Hepatocyte (in vitro differentiated cells): ENCODE results near the gene CDKL4.

Source experiments
- CTCF ChIP-seq: fragments of 200-600 bp; sonication (generic); IDR thresholded peaks from 2 replicates; pipeline ENCODE4 v1.5.1; 2016; ENCODE audit warnings: antibody characterized with exemption, mild to moderate bottlenecking; ENCODE audit not compliant: poor library complexity
- EZH2 ChIP-seq: fragments of 200-600 bp; sonication (generic); IDR thresholded peaks from 2 replicates; pipeline ENCODE4 v1.6.1; 2016; ENCODE audit warnings: antibody characterized with exemption, mild to moderate bottlenecking, borderline replicate concordance
- EZH2phosphoT487 ChIP-seq: fragments of 200-600 bp; sonication (generic); IDR thresholded peaks from one replicate; pipeline ENCODE4 v1.6.1; 2018; ENCODE audit warnings: antibody characterized with exemption, mild to moderate bottlenecking, low read depth, moderate library complexity; ENCODE audit not compliant: unreplicated experiment, severe bottlenecking

DNA sequence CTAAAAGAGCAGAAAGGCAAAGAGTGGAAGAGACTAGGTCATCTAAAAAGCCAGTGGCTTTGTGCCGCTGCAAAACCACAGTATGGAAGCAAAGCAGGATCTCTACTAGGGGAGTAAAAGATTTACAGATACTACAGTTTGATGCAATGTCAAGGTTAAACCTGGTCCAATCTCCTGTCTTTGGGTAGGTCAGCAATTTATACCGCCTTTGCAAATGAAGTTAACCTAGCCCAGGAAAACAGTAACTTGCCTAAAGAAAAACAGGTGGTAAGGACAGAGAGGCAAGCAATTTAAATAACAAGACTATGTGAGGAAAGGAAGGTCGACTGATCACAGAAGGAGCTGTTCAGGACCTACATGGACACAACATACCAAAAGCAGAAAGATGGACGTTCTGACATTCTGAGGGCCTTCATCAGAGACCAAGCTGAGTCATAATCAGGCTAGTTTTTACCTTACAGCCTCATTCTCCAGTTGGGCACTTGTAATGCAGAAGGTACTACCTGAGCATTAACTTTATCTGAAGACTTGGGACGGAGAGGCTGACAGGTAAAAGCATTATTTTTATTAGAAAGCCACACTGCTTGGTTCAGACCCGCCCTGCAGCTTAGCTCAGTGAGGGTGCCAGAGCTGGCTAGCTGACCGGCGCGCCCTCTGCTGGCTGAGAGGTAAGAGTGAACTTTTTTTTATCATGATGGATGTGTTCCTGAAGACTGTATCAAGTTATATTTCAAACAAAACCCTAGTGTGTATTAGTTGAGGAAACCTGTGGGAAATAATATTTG lies 15.9 kb downstream of the CDKL4 start:
- TF ChIP-seq CTCF (peak; percentile 94), EZH2phosphoT487 (no peak), EZH2 (no peak)
